Measurements from ENCODE around the gene KRTAP9-3.
"Not testable (repeated sequence)": the region's sequence is repeated elsewhere in the genome, so short reads cannot be mapped to it uniquely, and the experiment has no call there.

KRTAP9-3 gene

DNA sequence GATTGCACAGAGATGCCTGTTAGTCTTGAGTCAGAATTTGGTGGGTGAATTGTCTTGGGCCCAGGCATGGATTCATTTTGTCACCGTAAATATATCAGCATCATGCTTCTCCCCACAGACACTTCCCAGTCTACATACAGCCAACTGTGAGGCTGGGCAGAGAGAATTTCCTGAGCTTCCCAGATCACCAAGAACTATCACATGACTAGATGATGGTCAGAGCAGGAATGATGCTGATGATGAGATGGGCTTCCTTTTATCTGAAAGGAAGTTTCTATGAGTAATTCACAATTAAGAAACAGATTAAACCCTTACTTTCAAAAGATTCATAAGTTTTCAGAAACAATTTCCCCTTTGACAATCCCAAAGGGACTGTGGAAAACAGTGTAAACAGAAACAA is 22.6 kb downstream of the KRTAP9-3 start:
- no peak for DNase-seq

DNA sequence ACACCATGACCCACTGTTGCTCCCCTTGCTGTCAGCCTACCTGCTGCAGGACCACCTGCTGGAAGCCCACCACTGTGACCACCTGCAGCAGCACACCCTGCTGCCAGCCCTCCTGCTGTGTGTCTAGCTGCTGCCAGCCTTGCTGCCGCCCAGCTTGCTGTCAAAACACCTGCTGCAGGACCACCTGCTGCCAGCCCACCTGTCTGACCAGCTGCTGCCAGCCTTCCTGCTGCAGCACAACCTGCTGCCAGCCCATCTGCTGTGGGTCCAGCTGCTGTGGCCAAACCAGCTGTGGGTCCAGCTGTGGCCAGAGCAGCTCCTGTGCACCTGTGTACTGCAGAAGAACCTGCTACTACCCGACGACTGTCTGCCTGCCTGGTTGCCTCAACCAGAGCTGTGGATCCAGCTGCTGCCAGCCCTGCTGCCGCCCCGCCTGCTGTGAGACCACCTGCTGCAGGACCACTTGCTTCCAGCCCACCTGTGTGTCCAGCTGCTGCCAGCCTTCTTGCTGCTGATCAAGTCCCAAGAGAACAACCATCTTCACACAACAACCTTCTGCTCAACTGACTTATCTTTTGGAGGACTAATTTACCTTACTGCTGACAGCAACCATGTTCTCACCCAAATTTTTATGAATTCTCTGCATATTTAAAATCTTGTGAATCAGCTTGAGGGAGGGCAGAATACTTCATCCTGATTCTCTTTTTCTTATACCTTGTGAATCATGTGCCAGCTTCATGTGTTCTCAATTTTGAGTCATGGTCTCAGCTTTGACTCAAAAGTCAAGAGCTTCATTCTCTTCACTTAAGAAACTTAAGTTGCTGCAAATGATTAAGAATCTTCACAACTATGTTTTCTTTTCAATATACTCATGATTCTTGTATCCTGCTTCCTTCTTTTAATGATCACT is 23.4 kb downstream of the KRTAP9-3 start, which contains the start of gene KRTAP9-9:
TSS of gene KRTAP9-9 (plus strand) at position 4 of the 910 bp plus-strand sequence.
- DNase-seq = not testable (repeated sequence)

GRCh38 chr17:41256291-41256685 is 24.0 kb downstream of the KRTAP9-3 start:
- DNase-seq = no peak

GRCh38 chr17:41258406-41258805 is 26.2 kb downstream of the KRTAP9-3 start:
- no peak for DNase-seq

DNA sequence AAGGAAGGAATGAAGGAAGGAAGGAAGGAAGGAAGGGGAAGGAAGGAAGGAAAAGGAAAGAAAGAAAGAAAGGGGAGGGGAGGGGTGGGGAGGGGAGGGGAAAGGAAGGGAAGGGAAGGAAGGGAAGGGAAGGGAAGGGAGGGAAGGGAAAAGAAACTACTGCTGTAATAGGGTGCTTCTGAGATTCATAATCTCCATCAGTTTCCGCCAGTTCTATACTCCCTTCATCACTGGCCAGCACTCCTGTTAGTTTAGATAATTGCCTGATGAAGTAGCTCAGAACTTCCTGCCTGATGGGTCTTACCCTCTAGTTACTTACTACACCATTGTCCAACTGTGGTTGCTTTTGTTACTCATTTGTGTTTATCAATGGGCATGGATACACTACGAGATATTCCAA is 31.0 kb downstream of the KRTAP9-3 start:
- no peak for DNase-seq

DNA sequence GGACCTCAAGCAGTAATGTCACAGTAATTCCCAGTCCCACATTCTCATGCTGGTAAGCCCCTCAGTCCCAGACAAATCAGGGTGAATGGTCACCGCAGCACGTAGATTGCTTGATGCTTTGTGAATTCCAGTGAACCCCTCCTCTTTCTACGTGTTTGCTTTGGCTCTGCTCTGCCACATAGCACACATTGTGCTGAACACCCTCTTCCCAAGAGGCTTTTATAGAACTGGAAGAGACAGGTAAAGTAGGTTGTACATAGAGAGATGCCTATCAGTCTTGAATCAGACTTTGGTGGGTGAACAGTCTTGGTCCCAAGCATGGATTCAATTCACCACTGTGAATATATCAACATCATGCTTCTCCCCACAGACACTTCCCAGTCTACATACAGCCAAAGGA is 32.4 kb downstream of the KRTAP9-3 start:
- DNase-seq = no peak

DNA sequence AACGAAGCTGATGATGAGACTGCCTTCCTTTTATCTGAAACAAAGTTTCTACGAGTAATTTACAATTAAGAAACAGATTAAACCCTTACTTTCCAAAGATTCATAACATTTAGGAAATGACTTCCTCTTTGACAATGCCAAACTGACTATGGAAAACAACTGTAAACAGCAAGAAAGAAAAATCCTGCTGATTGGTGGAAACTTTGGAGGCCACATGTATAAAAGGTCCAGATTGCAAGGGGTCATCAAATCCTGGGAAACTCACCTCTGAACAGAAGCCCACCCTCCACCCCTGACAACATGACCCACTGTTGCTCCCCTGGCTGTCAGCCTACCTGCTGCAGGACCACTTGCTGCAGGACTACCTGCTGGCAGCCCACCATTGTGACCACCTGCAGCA is 32.8 kb downstream of the KRTAP9-3 start, which contains the start of gene KRTAP9-6:
TSS of gene KRTAP9-6 (plus strand) at position 301 of the 400 bp plus-strand sequence. CDS start at position 301, 0 bp downstream.
- DNase-seq = no peak

DNA sequence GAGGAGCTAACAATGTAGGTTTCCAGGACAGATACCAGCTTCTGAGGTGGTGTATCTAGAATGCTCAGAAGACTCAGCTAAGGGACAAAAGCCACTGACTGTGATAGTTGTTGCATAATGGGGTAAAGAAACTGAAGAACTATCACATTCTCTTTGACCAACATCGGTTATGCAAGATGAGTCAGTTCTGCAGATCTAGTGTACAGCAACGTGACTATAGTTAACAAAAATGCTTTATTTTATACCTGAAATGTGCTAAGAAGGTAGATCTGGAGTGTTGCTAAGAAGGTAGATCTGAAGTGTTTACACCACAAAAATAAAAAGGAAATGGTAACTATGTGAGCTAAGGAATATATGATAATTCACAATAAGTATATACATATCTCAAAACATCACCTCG is 35.5 kb downstream of the KRTAP9-3 start:
- DNase-seq = no peak

GRCh38 chr17:41271323-41271722 is 39.1 kb downstream of the KRTAP9-3 start:
- not testable (repeated sequence) for DNase-seq

DNA sequence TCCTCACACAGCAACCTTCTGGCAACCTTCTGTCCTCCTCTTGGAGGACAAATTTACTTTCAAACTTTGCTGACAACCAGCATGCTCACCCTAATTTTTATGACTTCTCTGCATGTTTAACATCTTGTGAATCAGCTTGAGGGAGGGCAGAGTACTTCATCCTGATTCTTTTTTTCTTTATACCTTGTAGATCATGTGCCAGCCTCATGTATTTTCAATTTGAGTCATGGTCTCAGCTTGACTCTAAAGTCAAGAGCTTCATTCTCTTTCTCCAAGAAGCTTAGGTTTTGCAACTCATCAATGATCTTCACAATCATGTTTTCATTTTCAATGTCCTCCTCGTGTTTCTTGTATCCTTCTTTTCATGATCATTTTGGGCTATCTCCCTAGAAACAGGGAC is 39.6 kb downstream of the KRTAP9-3 start:
- no peak for DNase-seq

DNA sequence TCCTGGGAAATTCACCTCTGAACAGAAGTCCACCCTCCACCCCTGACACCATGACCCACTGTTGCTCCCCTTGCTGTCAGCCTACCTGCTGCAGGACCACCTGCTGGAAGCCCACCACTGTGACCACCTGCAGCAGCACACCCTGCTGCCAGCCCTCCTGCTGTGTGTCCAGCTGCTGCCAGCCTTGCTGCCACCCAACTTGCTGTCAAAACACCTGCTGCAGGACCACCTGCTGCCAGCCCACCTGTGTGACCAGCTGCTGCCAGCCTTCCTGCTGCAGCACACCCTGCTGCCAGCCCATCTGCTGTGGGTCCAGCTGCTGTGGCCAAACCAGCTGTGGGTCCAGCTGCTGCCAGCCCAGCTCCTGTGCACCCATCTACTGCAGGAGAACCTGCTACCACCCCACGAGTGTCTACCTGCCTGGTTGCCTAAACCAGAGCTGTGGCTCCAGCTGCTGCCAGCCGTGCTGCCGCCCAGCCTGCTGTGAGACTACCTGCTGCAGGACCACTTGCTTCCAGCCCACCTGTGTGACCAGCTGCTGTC is 43.5 kb downstream of the KRTAP9-3 start, which contains the start of gene KRTAP9-7:
TSS of gene KRTAP9-7 (plus strand) at position 51 of the 543 bp plus-strand sequence. CDS start at position 51, 0 bp downstream.
- not testable (repeated sequence) for DNase-seq

DNA sequence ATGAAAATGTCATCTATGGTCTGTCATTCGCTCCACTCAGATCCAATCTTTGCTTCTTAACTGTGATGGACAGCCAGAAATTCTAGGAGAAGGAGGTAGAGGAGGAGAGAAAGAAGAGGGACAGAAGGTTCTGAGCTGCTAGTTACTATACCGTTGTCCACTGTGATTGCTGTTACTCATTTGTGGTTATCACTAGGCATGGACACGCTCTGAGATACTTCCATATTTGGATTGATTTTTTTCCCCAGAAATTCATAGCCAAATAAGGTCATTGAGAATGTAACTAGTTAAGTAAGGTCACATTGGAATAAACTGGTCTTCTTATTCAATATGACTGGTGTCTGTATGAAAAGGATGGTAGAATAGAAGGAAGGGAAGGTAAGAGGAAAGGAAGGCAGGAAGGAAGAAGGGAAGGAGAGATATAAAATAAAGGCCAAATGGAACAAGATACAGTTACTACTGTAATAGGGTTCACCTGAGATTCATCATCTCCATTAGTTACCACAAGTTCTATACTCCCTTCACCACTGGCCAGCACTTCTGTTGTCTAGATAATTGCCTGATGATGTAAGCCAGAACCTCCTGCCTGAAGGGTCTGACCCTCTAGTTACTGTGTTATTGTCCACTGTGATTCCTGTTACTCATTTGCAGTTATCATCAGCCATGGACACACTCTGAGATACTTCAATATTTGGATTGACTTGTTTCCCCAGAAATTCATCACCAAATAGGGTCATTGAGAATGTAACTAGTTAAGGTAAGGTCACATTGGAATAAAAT is 46.1 kb downstream of the KRTAP9-3 start:
- DNase-seq = no peak
